Measurements from ENCODE around the gene RXRA.
A peak's percentile ranks its signal among the peaks of the same experiment; 100 is the strongest.
"Not testable (repeated sequence)": the region's sequence is repeated elsewhere in the genome, so short reads cannot be mapped to it uniquely, and the experiment has no call there.

RXRA gene

GRCh38 chr9:134294153-134295071, 31.8 kb upstream of the RXRA start:
- peak; percentile 48 for DNase-seq (ENCODE audit: low spot score)

- DNase-seq (ENCODE audit: low spot score): no peak
These were observed 31.0 kb upstream of the RXRA start for GRCh38 chr9:134295101-134295745.

GRCh38 chr9:134295746-134296250, 30.5 kb upstream of the RXRA start:
- no peak for DNase-seq (ENCODE audit: low spot score)

GRCh38 chr9:134296301-134297082, 29.8 kb upstream of the RXRA start:
- no peak for DNase-seq (ENCODE audit: low spot score)

GRCh38 chr9:134297083-134297410, 29.2 kb upstream of the RXRA start:
- DNase-seq (ENCODE audit: low spot score): no peak

GRCh38 chr9:134297576-134297975, 28.7 kb upstream of the RXRA start:
- DNase-seq (ENCODE audit: low spot score): no peak

- no peak for DNase-seq (ENCODE audit: low spot score)
These were observed 28.3 kb upstream of the RXRA start for GRCh38 chr9:134298000-134298399.

GRCh38 chr9:134299068-134299467, 27.2 kb upstream of the RXRA start:
- DNase-seq (ENCODE audit: low spot score): no peak

GRCh38 chr9:134299883-134300282, 26.4 kb upstream of the RXRA start:
- DNase-seq (ENCODE audit: low spot score): no peak

- no peak for DNase-seq (ENCODE audit: low spot score)
These were observed 24.7 kb upstream of the RXRA start for GRCh38 chr9:134301387-134302129.

- DNase-seq (ENCODE audit: low spot score): no peak
These were observed 24.0 kb upstream of the RXRA start for GRCh38 chr9:134302130-134302817.

GRCh38 chr9:134303601-134304000, 22.7 kb upstream of the RXRA start:
- no peak for DNase-seq (ENCODE audit: low spot score)

- no peak for DNase-seq (ENCODE audit: low spot score)
These were observed 22.0 kb upstream of the RXRA start for GRCh38 chr9:134304261-134304660.

GRCh38 chr9:134304690-134305089, 21.6 kb upstream of the RXRA start:
- DNase-seq (ENCODE audit: low spot score): no peak

- DNase-seq (ENCODE audit: low spot score): no peak
These were observed 20.7 kb upstream of the RXRA start for GRCh38 chr9:134305533-134305932.

- not testable (repeated sequence) for DNase-seq (ENCODE audit: low spot score)
These were observed 20.2 kb upstream of the RXRA start for GRCh38 chr9:134306042-134306441.

GRCh38 chr9:134306636-134307600, 19.3 kb upstream of the RXRA start:
- DNase-seq (ENCODE audit: low spot score): no peak

- DNase-seq (ENCODE audit: low spot score): no peak
These were observed 18.3 kb upstream of the RXRA start for GRCh38 chr9:134307674-134308638.

Measured in SW480 (cell line).